Activated CD8-positive, alpha-beta memory T cell treated with anti-CD3 and anti-CD28 coated beads for 24 hours (primary cell): ENCODE results near the gene SRGAP3.

Source experiments
- DNase-seq: peaks from one replicate; pipeline ENCODE4 v3.0.0-alpha.2; 2020

SRGAP3 gene

DNA sequence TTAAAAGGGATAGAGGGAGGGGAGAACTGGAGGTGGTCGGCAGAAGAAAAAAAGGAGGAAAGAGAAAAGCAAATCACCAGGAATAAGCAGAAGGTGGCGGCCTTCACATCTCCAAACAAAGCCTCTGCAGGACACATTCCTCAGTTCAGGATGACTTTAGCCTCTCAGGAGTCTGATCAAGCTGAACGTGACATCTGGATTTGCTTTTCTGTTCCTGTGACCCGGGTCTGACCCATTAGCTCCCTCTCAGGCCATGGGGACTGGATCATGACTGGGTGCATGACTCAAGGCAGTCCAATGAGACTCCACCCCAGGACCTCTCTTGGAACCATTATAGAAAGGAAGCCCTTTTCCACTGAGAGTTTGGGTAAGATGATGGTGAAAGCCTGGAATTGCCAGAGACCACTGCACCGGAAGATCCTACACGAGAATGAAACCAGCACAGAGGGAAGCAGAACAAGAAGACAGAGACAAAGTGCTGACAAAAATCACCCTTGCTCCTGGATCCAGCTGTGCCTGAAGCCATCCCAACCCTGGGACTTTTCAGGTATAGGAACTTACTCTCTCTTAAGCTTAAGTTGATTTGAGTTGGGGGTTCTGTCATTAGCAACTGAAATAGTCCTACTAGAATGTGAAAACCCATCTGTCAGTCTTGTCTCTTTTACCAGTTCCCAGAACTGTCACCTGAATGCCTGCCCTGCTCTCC is 240.7 kb downstream of the SRGAP3 start:
- DNase-seq, result no peak

- DNase-seq, result no peak
These were observed 241.5 kb downstream of the SRGAP3 start for GRCh38 chr3:9007928-9008327.

DNA sequence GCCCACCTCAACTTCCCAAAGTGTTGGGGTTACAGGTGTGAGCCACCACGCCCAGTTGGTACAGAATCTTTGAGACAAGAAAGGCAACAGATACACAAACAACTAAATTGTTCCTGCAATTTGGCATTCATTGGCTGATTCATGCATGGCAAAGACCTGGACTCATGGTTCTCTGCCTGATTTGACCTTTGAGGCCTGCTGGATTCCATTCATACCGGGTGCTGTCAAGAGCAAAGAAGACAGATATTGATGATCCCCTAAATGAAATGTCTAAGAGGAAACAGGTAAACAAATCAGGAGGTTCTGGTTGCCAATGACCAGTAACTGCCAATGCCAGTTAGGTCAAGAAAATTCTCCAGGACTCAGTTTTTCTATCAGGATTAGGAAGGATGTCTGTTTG is 242.2 kb downstream of the SRGAP3 start:
- DNase-seq, result no peak

GRCh38 chr3:9000041-9000440 is 249.4 kb downstream of the SRGAP3 start:
- no peak for DNase-seq

DNA sequence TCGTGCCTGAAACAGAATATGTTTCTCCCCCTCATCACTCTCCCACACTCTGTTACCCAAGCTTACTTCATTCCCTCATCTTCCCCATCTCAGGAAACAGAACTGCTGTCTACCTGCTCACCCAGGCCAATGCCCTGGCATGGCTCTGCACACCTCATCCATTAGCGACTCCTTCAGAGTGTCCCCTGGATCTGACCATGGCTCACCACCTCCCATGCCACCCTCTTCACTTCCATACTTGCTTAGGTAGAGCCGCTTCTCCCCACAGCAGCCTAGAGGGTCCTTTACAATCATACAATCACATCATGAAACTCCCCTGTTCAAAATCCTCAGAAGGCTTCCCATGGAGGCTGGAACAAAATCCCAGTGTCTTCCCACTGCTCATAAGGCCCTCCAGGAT is 252.3 kb downstream of the SRGAP3 start:
- no peak for DNase-seq

GRCh38 chr3:8996681-8997121 is 252.7 kb downstream of the SRGAP3 start:
- DNase-seq, result no peak

DNA sequence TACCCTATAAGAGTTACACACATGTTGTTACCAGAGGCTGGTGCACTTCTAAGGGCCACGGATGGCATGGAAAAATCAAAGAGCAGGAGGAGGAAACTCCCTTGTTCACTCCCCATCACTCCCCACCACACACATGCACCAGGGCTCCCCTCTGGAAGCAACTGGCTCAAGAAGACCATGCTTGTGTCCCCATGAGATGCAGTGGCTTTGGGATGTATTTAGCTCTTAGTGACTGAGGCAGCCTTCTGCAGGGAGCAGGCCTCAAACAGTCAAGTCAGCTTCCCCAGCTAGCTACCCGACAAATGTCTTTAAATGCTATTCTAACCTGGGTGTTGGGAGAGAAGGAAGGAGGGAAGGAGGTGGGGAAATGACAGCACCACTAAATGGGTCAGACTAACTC is 253.2 kb downstream of the SRGAP3 start:
- DNase-seq, result no peak

DNA sequence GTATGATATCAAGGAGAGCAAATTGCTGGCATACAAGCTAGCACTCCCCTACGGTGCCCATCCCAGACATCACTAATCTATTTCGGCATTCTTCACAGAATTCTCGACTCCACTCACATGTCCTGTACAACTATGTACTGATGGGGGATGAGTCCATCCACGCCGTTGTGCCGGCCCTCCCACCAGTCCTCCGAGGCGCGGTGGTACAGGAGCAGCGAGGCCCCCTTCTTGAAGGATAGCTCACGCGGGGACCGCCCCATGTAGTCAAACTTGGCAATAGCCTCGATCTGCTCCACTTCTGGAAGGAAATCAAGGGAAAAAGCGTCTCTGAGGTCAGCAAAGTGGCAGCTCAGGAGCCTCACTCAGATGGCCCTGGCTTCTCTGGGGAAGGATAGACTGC is 255.2 kb downstream of the SRGAP3 start:
- no peak for DNase-seq

DNA sequence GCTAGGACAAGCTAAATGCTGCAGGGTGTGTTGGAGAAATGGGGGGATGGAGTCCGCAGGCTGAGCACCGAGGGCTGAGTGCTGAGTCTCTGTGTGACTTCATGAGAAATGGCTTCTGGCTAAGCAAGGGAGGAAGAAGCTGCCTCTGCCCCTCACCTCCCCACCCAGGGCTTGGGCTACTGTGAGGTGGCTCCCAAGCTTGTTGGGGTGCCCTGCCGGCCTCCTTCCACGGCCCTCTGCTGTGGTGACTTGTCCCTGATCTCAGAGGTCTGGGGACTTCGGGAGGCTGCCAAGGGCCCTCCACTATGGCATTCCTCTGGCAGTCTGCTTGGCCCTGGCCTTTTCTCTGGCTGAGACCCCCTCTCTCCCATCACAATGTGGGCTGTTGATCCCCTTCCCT is 256.1 kb downstream of the SRGAP3 start:
- DNase-seq, result no peak

GRCh38 chr3:8992854-8993253 is 256.6 kb downstream of the SRGAP3 start:
- no peak for DNase-seq

GRCh38 chr3:8992199-8992598 is 257.2 kb downstream of the SRGAP3 start:
- no peak for DNase-seq

DNA sequence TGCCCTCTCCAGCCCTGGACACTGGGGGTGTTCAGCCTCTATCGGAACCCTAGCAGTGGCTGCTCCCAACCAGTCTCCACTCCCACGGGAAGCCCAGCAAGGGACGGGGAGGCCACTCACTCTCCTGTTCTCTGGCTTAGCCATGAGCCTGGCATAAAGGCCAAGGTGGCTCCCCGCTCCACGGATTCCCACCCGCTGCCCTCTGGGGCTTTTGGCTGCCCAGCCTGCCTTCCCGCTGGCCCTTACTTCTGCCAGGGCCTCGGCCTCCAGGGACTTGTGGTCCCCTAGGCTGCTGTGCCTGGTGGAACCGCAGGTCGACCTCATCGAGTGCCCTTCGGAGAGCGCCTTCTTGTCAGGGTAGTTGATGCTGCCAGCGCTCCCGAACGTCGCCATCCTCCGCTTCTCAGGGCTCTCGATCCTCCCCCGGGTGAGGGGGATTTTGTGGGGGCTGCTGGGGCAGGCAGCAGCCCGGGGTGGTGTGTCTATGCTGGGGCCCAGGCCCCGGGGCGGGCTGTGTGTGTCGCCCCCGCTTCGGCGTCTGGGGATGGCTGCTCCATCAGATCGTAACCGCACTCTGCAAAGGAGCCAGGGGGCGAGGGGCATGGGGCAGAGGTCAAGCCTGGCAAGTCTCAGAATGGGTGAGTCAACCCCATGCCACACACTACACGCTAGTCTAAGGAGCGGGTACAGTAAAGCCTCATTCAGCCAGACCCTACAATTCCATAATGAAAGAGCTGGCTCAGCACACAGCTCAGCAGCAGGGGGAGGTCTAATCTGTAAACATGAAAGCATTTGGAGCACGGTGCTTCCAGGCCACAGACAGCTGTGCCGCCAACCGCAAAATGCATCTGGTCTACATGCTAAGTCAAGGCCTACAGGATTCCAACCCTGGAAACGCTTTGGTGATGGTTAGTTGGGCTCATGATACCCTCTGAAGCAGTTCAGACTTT is 258.9 kb downstream of the SRGAP3 start:
- no peak for DNase-seq

DNA sequence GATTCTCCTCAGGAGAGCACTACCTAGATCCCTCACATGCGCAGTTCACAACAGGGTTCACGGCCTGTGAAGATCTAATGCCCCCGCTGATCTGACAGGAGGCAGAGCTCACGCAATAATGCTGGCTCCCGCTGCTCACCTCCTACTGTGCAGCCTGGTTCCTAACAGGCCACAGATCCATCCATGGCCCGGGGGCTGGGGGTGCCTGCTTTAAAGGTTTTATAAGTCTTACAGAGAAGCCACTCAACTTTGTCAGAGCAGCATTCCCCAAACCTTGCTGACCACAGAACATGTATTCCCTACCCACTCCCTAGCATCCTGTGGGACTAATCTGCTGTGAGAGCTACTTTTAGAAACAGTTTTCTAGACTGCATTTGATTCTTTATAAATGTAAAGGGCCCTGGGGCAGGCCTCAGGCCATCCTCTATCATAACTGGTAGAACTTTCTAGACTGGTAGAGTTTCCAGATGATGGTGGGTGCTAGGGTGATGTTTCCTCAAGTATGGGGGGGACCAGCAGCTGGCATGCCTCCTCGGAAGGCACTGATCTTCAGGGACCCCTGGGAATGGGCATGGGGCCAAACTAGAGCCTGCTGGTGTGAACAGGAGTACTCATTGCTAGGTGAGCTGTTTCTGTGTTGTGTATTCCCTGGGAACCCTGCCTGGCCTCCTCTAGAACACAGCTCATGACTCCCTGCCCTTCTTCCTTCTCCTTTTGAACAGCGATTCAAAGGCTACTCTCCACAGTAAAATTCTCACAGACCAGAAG is 260.5 kb downstream of the SRGAP3 start:
- DNase-seq, result no peak

- DNase-seq, result no peak
These were observed 261.1 kb downstream of the SRGAP3 start for GRCh38 chr3:8988384-8988655.

DNA sequence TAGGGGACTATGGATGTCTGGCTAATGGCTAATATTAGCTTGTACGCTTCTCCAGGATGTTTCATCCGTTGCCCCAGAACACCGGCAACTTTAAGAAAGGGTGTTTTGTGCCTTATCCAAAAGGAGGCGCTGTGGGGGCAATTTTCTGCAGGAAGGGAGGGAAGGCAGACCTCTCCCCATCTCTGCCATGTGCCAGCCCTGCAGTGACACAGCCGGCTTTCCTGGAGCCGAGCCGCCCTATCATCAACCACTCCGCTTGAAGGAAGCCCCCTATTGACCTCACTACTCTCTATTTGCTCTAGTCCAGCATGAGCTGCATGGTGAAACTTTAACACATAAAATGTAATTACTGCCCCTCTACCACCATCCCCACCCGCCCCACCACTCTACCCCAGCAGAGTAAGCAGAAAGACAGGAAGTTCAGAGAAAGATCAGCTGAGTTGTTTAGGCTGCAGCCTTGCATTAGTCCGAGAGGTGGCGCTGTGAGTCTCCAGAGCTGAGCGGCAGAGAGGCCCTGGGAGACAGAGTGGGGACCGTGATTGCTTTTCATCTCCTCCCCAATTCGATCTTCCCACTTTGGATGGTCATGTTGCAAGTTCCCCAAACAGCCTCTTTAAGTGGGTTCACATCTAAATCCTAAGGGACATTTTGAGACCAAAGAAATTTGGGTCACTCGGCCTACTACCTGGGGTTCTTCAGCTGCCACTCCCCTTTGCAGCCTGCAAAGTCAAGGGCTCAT is 261.6 kb downstream of the SRGAP3 start:
- DNase-seq, result peak; percentile 69

- DNase-seq, result no peak
These were observed 262.2 kb downstream of the SRGAP3 start for GRCh38 chr3:8987226-8987625.

DNA sequence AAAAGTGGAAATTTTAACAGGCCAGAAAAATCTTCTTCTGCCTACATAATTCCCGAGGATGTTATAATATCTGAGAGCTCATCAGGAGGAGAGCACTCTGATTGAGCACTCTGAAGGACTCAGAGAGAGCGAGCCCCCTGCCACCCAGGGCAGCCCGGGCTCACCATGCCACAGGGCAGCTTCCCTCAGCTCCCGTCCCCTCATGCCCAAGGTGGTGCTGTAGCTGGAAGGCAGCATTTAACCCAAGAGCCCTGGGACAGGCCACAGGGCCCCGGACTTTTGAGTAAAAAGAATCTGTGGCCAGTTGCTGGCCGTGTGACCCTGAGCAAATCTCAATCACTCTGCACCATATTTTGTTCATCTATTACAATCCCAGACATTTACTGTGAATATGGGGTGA is 262.7 kb downstream of the SRGAP3 start:
- no peak for DNase-seq

DNA sequence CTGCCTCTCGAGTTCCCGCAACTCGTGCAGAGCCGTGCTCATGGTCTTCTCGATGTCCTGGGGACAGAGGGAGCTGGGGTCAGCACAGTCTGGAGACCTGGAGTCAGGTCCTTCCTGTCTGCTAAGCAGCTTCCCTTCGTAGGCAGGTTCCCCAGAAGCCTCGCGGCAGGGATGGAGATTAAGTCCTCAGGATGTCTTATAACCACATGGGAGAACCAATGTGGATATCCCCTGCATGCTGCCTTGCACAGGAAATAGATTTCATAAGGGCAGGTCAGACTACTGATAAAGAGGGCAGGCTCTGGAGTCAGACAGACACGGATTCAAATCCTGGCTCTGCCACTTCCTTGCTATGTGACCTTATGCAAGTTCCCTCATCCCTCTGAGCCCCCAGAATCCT is 263.6 kb downstream of the SRGAP3 start:
- DNase-seq, result no peak

DNA sequence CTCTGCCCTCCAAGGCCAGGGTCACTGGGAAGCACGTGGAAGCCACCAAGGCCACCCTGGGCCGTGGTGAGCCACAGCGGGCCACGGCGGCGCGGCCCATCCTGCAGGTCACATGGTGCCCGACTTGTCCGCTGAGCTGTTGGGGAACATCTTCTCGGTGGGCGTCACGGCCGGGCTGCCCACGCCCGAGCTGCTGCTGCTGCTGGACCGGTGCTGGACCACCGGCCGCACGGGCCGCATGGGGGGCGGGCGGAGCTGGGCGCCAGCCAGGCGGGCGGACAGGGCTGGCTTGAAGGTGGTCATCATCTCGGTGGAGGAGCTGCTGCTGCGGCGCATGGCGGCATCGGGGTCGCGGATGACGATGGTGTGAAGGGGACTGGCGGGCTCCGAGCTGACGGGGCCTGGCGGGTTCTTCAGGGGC is 264.0 kb downstream of the SRGAP3 start:
- no peak for DNase-seq

DNA sequence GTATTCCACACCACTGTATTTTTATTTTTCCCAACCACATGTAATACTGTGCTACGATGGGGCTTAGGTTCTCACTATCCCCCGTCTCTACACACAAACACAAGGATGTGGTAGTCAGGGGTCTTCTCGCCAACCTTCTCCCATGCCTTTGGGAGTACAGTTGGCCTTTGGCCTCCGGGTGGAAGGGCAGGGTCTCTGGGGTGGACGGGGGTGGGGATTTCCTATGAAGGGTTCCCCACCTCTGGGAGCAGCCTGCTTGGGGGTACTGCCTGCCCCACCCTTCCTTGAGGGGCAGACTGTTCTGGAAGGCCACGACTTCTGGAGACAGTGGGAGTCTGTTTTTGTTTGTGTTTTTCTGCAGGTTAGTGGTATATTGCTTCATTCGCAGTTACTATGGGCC is 264.9 kb downstream of the SRGAP3 start:
- no peak for DNase-seq

GRCh38 chr3:8984081-8984480 is 265.4 kb downstream of the SRGAP3 start:
- DNase-seq, result no peak

DNA sequence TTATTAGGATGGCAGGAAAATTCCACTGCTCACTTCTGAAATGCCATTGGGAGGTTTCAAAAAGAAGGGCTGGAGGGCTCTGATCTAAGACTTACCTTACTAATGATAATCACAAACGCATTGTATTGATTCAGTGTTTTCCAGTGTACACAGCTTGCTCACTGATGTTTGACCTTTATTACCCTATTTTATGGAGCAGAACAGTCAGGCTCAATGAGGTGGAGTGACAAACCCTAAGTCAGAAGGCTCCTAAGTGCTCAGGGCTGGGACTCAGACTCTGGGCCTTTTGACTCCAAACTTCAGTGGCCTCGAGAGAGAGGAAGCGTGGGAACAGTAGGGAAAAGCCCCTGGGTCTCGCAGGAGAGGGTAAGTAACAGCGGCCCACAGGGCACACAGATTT is 265.9 kb downstream of the SRGAP3 start:
- DNase-seq, result no peak

DNA sequence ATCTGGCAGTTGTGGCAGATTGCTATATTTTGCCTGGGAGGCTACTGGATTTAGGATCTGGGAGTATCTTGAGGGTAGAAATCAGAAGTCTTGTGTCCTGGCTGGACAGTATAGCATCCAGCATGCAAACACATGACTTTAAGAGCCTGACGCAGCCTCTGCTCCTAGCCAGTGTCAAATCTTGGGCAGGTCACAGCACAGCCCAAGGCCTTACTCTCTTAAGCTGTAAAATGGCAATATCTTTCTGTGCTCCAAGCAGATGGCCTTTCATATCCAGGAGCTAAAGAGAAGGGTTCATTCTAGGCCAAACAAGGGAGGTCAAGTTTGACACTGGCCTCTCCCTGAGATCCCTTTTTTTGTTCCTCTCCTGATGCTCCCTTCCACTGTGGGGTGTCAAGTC is 266.4 kb downstream of the SRGAP3 start:
- DNase-seq, result no peak
